Gastroesophageal sphincter (tissue), 3 donors: ENCODE results near the gene MATN1.

Experiments
- CTCF ChIP-seq, 4 experiments: fragments of 200-600 bp in 2 of 4; fragments of 450-650 bp in 2 of 4; sonication (generic) in 1 of 4; IDR thresholded peaks; one replicate each; pipeline ENCODE4 v1.5.1; 2017 to 2019; ENCODE audit warnings: antibody characterized with exemption in 4 of 4, mild to moderate bottlenecking in 2 of 4, moderate library complexity in 2 of 4
- POLR2A ChIP-seq, 2 donors: fragments of 450-650 bp; IDR thresholded peaks; one replicate each; pipeline ENCODE4 v1.6.1; 2017; ENCODE audit warnings: antibody characterized with exemption in 2 of 2, mild to moderate bottlenecking in 2 of 2, moderate library complexity in 1 of 2

GRCh38 chr1:30687886-30688285 is 35.5 kb downstream of the MATN1 start:
- TF ChIP-seq CTCF (IDR thresholded peaks at IDR 0.05) (no peak), POLR2A (IDR thresholded peaks at IDR 0.05) (no peak)
